ENCODE data around the gene KIF4A.

DNA sequence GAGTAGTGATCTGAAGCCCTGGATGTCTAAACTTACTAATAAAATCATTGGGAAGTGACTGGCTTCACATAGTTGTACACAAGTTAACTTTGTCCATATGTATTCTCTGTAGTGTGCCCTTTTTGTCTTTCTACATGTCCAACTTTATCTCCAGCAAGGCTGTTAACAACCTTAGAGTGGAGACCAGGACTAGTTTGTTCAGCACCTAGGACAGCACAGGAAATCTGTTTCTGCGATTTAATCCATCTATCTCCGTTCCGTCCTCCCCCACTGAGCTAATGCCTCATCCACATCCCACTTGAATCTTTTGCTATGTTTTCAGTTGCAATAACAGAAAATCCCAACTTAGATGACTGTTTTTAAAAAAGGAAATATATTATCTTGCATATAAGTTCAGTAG lies 25.1 kb upstream of the KIF4A start:
- TF ChIP-seq ZNF140 (CRISPR knock-in tag; IDR thresholded peaks at IDR 0.05) (no peak), JUND (IDR thresholded peaks at IDR 0.05; ENCODE audit: borderline replicate concordance, low read depth, low read length) (no peak), JUND (tag; IDR thresholded peaks at IDR 0.05; ENCODE audit: borderline replicate concordance, low read depth, low read length) (no peak), IRF1 (CRISPR knock-in tag; IDR thresholded peaks at IDR 0.05; ENCODE audit: borderline replicate concordance) (no peak)

Data from K562 (cell line).